Measurements from ENCODE around the gene HSFX3.
"Not testable (repeated sequence)": the region's sequence is repeated elsewhere in the genome, so short reads cannot be mapped to it uniquely, and the experiment has no call there.

The HSFX3 gene

DNA sequence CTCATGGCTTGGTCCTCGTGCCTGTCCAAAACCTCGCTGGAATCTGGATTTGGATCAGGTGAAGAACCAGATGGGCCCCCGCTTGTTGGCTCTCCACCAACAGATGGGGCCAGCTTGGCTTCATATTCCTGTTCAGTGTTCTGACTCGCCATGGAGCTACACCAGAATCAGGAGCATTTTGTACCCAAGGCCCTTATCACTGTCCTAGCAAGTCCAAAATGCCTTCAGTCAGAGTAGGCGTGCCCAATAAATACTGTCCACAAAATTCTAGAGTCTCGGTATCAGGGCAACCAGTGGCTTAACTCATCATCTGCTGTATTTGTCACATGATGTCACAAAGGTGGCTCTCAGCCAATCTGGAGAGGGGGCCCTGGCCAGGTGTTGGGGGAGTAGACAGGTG, at the start of gene HSFX3:
TSS of gene HSFX3 (minus strand) at position 224 of the 400 bp plus-strand sequence. CDS start at position 152, 72 bp downstream.
- DNase-seq, result not testable (repeated sequence)

- DNase-seq, result not testable (repeated sequence)
These were observed 48.9 kb upstream of the HSFX3 start for GRCh38 chrX:149598603-149599002.

GRCh38 chrX:149595943-149596342, 46.2 kb upstream of the HSFX3 start:
- not testable (repeated sequence) for DNase-seq

- not testable (repeated sequence) for DNase-seq
These were observed 45.5 kb upstream of the HSFX3 start, which contains the start of gene HSFX2 for GRCh38 chrX:149595214-149595613. HSFX2 (minus strand) TSS chrX:149595314; CDS start chrX:149594700, 614 bp downstream.

- not testable (repeated sequence) for DNase-seq
These were observed 41.3 kb upstream of the HSFX3 start for GRCh38 chrX:149590993-149591392.

GRCh38 chrX:149587359-149587758, 37.6 kb upstream of the HSFX3 start, which contains the start of gene MAGEA9B:
MAGEA9B (minus strand) TSS chrX:149587459; CDS start chrX:149583179, 4,280 bp downstream.
- not testable (repeated sequence) for DNase-seq

DNA sequence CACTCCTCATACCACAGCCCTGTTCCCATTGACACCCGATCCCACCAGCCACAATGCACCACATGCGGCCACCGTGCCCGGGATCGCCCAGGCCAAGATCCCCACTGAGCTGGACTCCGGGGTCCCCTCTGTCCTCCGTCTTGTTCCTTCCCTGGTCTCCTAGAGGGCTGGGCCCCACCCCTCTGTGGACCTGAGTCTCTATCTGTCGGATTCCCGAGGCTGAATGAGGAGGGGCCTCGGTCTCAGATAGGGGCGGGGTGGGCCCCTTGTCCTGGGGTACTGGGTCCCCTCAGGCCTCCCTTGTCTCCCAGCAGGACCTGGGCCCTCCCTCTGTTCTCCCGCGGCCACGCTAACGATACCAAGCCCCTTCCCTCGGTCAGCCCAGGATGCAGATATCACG, 35.9 kb upstream of the HSFX3 start:
- not testable (repeated sequence) for DNase-seq

DNA sequence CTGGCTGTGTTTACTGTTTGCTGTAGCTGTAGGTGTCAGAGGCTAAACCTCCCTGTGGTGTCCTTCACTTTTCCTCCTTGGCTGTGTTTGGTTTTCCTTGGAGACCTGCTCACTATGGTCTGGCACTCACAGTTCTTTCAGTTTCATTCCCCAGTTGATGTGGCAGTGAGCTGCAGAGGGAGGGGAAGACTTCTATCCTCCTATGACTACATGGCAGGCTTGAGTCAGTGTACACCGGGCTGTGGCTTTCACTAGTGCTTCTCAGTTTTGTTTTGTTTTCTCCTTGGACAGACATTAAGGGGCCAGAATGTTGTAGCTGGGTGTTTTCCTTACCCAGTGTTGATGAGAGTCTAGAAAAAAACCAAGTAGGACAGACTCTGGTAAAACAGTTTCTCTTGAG, 23.7 kb upstream of the HSFX3 start:
- not testable (repeated sequence) for DNase-seq

- DNase-seq, result peak; percentile 2
These were observed 23.0 kb upstream of the HSFX3 start for GRCh38 chrX:149572743-149573142.

- DNase-seq, result no peak
These were observed 22.0 kb upstream of the HSFX3 start for GRCh38 chrX:149571770-149572169.

DNA sequence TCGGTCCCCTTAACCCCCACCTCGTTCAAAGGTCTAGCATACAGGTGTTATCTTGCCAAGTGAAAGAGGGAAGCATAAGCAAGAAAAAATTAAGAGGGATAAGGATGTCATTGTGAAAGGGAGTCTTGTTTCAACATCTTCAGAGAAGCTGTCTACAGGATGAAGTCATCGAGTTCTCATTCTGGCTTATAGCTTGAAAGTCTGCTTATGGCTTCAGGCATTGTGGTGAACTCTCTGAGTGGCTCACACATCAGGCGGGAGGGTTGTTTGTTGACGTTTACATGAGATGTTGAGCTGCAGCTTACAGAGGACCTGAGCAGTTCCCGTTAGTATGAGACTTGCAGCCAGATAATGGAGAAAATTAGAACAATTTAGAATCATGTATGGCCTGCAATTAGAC, 20.9 kb upstream of the HSFX3 start:
- DNase-seq, result no peak

- DNase-seq, result no peak
These were observed 20.0 kb upstream of the HSFX3 start for GRCh38 chrX:149569770-149570169.

GRCh38 chrX:149568701-149569296, 19.1 kb upstream of the HSFX3 start:
- DNase-seq, result no peak

DNA sequence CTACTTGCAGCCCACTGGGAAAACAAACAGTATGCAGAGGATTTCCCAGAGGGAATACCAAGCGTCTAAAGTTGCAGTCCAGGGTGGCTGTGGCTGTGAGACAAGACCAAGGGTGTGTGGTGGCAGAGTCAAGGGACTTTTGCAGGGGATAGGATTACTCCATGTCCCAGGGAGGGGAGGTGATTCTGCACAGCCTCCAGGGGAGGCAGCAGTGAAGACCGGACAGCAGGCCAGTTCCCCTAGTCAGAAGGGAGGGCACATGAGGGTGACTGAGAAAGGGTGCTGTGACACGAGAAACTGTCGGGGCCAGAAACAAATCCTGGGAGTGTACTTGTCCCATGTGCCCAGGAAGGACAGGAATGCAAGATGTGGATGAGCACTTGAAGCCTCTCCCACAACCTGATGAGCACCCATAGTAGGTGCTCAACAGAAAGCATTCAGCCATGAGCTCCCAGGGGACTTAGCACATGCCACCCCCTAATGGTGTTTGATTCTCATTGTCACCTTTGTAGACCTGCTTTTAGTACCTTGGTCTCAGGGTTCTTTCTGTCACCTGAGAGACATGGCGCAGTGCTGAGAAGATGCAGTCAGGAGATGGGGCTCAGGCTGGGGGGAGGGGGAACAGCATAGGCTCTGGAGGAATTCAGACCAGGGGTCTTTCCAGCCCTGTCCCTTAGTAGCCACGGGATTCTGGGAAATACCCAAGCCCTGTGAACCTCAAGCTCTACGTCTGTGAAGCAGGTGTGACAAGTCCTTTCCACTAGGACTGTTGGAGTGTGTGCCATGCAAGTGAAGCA, 18.1 kb upstream of the HSFX3 start:
- DNase-seq, result no peak

DNA sequence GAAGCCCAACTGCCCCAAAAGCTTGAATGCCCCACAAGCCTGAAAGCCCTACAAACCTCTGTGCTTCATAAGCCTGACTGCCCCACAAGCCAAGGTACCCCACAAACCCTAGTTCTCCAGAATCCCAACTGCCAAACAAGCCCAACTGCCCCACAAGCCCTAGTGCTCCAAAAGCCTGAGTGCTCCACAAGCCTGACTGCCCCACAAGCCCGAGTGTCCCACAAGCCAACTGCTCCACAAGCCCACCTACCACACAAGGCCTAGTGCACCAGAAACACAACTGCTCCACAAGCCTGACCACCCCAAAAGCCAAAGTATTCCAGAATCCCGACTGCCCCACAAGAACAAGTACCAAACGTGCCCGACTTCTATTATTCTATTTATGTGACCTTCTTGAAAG, 13.6 kb upstream of the HSFX3 start:
- DNase-seq, result no peak

DNA sequence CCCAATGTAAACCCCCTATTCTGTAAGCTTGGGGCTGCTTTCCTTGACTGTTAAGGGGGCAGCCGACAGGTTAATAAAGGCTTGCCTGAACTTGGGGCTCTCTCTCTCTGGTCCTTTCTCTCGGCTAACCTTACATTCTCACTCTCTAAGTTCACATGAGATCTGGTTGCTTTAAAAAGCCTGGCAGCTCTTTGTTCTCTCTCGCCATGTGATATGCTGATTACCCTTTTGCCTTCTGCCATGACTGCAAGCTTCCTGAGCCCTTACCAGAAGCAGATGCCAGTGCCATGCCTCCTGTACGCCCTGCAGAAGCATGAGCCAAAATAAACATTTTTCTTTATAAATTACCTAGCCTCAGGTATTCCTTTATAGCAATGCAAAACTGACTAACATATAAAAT, 5.5 kb upstream of the HSFX3 start:
- DNase-seq, result not testable (repeated sequence)

GRCh38 chrX:149551939-149552248, 2.2 kb upstream of the HSFX3 start:
- not testable (repeated sequence) for DNase-seq

- DNase-seq, result not testable (repeated sequence)
These were observed 1.7 kb upstream of the HSFX3 start for GRCh38 chrX:149551245-149551938.

DNA sequence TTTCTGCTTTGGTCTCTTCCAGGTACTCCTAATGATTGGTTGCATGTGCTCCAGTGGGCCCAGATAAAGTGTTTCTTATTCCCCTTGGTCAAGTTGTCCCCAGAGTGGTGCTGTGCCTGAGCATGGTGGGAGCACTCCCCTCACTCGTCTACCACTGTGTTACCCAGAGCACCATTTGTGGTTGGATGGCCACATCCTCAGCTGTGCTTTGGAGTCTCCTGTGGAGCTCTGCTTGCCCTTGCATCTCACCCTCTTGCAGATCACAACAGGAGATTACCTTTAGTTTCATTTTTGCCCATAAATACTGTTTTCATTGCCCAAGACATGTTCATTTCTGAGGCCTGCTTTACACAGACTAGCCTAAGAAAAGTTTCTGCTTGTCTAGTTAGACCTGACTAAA, 730 bp upstream of the HSFX3 start:
- DNase-seq, result not testable (repeated sequence)

DNA sequence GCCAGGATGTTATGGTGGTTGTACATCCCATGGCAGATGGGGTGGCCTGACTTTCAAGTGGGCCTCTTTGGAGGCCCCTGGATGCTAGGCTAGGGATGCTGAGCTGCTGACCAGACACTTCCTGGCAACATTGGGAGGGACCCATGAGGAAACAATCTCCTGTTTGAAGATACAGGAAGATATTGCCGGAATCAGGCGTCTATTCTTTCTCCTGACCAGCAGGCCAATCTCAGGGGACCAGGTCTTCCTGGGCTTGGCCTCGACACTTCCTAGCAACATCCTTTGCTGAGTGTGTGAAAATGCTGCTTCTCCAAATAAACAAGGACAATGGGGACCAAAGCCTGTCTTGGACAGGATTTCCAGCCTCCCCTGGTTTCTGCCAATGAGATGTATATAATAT, 1.9 kb downstream of the HSFX3 start:
- not testable (repeated sequence) for DNase-seq

GRCh38 chrX:149546962-149547361, 2.8 kb downstream of the HSFX3 start:
- not testable (repeated sequence) for DNase-seq

DNA sequence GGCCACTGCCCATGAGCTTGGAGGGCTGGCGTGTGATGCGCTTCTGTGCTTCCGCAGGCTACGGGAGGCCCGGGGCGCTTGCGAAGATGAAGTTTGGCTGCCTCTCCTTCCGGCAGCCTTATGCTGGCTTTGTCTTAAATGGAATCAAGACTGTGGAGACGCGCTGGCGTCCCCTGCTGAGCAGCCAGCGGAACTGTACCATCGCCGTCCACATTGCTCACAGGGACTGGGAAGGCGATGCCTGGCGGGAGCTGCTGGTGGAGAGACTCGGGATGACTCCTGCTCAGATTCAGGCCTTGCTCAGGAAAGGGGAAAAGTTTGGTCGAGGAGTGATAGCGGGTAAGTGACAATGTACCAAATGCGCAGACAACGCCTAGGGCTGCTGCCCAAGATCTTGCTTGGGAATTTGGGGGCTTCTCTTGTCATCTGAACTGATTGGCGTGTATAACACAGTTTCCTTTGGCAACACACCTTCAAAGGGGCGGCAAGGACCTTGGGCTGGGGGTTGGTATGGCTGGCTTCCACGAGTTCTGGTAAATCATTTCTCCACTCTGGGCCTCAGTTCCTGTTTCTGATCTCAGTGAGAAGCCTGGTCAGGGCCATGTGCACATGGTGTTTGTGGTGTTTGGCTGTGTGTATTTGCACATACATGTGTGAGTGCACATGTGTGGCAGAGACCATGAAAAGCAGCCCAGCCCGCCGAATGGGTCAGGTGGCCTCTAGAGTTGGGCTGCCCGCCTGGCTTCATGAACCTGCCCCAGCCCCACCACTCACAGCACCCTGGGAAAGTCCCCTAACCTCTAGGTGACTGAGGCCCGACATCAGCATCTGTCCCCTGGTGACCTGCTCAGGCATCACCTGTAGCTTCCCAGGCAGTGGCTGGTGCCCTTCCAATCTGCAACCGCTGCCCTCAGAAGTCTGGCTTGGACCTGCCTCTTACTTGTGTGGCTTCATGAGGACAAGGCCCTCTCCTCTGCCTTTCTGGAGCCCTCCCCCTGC, 3.9 kb downstream of the HSFX3 start:
- not testable (repeated sequence) for DNase-seq

All from RPMI8226 (cell line).